Activated T-cell treated with anti-CD3 and anti-CD28 coated beads, Interleukin-2, amount 50 U/mL, for 48 hours (primary cell): ENCODE data around the gene GNAZ.

Source experiments
- DNase-seq, 2 experiments: peaks; one replicate each; pipeline ENCODE4 v3.0.0-alpha.2; 2020

The GNAZ gene

GRCh38 chr22:23079240-23079768 lies 9.0 kb downstream of the GNAZ start:
- no peak for DNase-seq

GRCh38 chr22:23079814-23080521 lies 9.6 kb downstream of the GNAZ start:
- DNase-seq, result no peak

GRCh38 chr22:23080613-23081290 lies 10.4 kb downstream of the GNAZ start:
- peak in 1 of 2 experiments; percentile 26 for DNase-seq

DNA sequence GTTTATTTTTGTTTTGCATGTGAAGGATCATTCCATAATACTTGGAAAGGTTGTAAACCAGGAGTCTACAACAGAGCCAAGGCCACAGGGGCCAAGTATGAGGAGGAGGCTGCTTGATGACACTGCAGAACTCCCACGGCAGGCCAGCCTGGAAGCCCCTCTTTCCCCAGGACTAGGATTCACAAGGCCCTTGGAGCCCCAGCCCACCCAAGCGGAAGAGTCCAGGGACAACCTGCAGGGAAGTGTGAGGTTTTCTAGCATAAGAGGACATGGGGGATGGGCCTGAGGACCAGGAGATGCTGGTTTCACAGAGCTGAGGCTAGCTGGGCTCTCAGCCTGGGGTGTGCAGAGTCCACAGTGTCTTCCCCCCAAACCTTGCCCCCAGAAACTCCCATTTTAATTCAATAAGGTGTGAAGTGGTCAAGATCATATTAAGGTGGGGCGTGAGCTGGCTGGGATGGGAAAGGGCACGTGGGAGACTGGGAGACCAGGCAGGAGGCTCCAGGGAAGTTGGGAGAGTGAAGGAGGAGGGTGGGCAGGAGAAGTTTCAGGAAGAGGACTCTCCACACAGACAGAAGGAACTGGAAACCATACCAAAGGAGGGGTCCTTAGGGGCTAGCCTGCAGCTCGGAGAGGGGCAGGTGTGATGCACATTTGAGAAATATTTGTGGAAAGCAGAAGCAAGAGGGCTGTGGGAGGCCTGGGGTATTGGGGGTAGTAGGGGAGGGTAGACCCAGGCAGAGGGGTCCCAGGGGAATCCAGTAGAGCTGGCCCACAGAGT lies 12.4 kb downstream of the GNAZ start:
- no peak for DNase-seq

GRCh38 chr22:23083315-23084021 lies 13.1 kb downstream of the GNAZ start:
- no peak for DNase-seq

- no peak for DNase-seq
Observed at GRCh38 chr22:23084453-23085350, 14.4 kb downstream of the GNAZ start.

GRCh38 chr22:23085351-23085671 lies 15.0 kb downstream of the GNAZ start:
- no peak for DNase-seq

DNA sequence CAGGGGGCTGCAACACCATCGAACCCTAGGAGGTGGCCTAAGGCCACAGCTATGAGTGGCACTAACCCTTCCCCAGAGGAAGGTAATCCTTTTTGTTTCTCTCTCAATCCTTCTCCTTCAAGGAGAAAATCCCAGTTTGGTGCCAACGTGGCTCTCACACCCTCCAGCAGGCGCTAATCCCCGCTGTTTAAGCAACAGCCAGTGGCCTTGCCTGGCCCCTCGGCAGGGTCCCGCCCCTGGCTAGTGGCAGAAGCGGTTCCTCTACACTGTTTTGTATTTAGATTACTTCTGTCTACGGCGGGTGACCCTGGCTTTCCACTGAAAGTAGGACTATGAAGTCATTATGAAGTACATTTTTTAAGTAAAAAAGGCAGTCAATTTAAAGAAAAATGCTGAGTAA lies 15.5 kb downstream of the GNAZ start:
- no peak for DNase-seq

DNA sequence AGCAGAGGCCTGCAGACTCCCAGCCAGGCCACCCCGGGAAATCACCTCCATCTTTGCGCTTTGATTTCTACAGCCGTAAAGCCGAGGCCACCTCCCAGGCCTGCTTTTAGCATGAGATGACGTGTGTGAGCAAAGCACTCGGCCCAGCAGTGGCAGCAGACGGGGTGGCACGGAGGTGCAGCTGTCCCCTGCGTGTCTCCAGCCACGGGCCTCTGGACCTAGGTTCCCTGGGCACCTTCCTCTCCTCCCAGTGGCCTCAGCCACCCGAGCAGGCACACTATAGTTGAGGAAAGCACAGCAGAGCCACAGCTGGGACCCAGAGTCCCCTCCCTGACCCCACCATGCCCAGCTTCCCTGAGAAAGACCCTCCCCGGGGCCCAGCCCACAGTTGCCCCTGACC lies 15.9 kb downstream of the GNAZ start:
- DNase-seq, result no peak

- no peak for DNase-seq
Observed at GRCh38 chr22:23086787-23087186, 16.5 kb downstream of the GNAZ start.

- peak; percentile 23 to 35 for DNase-seq
Observed at GRCh38 chr22:23088199-23088604, 17.9 kb downstream of the GNAZ start.

GRCh38 chr22:23089010-23089409 lies 18.7 kb downstream of the GNAZ start:
- no peak for DNase-seq

DNA sequence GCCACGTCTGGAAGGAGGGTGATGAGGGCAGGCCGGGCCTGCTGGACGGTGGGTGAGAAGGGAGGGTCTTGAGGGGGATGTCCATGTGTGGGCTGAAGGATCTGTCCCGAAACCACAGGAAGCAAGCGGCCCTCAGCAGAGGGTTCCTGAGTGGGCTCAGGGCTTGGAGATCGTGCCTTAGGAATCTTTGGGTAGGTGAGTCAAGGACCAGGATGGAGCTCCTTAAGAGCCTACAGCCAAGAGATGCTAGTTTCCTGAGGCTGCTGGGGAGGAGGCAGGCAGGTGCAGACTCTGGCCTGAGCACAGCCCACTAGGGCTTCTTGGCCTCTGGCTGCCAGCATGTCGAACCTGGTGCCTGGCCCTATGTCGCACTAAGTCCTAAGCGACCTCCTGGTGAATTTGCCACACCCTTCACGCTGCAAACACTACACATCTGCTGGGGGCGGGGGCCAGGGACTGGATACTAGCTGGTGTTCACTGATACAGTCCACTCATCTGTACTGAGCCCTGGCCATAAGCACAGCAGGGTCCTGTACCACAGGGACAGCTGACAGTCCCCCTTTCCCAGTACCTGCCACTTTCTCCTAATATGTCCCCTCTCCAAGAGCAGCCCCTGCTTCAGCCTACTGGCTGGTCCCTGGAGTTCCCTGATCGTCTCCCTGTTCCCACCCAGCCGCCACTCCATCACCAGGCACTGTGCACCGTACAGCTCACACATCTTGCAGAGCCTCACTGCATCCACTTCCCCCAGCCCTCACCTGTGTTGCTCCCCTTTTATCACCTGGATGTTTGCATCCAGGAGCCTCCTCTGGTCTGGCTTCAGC lies 19.5 kb downstream of the GNAZ start:
- DNase-seq, result no peak

GRCh38 chr22:23090457-23090835 lies 20.1 kb downstream of the GNAZ start:
- no peak for DNase-seq

DNA sequence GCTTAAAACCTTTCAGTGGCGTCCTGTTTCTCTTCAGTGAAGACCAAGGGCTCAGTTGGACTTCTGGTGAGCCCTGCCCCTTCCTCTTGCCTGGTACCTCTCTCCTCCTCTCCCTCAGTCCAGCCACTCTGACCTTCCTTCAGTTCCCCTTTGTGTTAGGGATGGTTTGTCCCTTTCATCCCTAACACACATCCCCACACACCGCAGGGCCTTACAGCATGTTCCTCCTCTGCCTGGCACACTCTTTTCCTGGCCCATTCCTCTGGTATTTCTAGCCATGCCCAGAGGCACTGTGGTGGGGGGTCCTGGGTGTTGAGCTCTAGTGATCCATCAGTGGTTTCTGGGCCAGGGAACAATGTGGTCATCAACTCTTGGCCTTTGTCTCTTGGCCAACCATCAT lies 21.4 kb downstream of the GNAZ start:
- no peak for DNase-seq

GRCh38 chr22:23092217-23092955 lies 22.1 kb downstream of the GNAZ start:
- DNase-seq, result no peak

DNA sequence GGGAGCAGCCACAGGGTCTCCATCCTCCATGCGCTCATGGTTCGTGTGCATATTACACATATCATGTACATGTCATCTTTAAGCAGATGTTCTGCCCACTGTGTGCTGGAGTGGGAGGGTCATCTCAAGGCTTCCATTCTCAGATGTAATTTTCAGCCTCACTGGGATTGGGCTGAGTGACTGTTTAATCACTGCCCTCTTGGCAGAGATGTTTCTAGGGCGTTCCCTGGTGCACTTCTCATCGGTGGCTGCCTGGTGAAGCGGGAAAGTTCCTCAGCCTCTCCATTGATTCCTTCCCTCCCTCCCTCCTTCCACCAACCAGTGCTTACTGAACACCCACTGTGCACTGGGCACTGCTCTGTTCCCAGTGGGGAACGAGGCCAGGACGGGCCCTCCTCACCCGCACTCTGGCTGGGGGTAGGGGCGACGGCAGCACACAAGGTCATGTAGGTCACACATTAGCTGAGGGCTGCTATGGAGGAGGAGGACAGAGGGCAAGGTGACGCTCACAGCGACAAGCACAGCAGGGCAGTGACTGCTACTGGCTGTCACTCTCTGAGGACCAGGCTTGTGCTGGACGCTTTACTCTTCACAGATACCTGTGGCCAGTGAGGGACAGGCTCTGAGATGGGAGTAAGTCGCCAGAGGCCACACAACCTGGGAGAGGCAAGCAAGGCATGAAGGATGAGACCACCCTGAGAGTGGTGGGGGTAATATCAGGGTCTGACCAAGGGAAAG lies 22.9 kb downstream of the GNAZ start:
- no peak for DNase-seq

DNA sequence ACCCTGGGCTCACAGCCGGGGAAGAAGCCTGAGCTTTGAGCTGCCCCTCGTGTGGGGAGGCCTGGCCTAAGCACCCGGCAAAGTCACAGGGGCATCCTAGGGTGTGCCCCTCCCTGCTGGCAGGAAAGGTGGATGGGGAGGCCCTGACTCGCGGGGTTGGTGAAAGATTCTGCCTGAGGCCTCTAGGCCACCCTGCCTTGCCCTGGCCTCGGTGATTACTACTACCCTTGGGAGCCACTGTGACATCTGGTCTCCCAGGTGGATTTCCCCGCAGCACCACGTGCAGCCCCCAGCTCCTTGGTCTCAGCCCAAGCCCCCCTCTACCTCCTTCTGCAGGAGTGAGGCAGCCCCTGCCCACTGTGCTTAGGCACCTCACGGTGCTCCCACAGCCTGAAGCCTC lies 23.9 kb downstream of the GNAZ start:
- no peak for DNase-seq
